K562 (cell line): ENCODE results near the gene ACHE. TPM values are rescaled to one million over a fixed set of nuclear protein-coding genes. Genes with fewer than 3 reads are reported as not detected.

ENCODE experiments used
- BRD4 ChIP-seq: fragments of 200-600 bp; sonication (generic); IDR thresholded peaks from 2 replicates; pipeline ENCODE4 v1.6.1; 2017; ENCODE audit warnings: inconsistent platforms
- CCNT2 ChIP-seq: IDR thresholded peaks from 2 replicates; pipeline ENCODE4 v1.6.1; 2011; ENCODE audit warnings: borderline replicate concordance, low read depth, mild to moderate bottlenecking, moderate library complexity, mixed read lengths, low read length; ENCODE audit not compliant: insufficient read length; ENCODE audit errors: extremely low read depth
- EZH2 ChIP-seq: IDR thresholded peaks from 2 replicates; pipeline ENCODE4 v1.6.1; 2012; ENCODE audit warnings: low read depth, mild to moderate bottlenecking, inconsistent platforms, low read length, borderline replicate concordance
- FOXP1 ChIP-seq: sonication (generic); formaldehyde crosslinking; IDR thresholded peaks from 2 replicates; pipeline ENCODE4 v1.8.0; 2022; ENCODE audit warnings: mild to moderate bottlenecking, missing genetic modification reagents
- HEY1 ChIP-seq: fragments of 250-450 bp; sonication (Bioruptor Pico); IDR thresholded peaks from 2 replicates; pipeline ENCODE4 v1.5.0; 2020; ENCODE audit warnings: mild to moderate bottlenecking, moderate library complexity, borderline replicate concordance
- KLF16 ChIP-seq: IDR thresholded peaks from 2 replicates; pipeline ENCODE4 v1.6.1; 2016; ENCODE audit warnings: antibody characterized with exemption
- MAFF ChIP-seq: IDR thresholded peaks from 2 replicates; pipeline ENCODE4 v1.6.1; 2012; ENCODE audit warnings: low read length, improper control_type of control experiment
- MCM7 ChIP-seq, 2 experiments: fragments of 450-650 bp; IDR thresholded peaks; 2 replicates each; pipeline ENCODE4 v1.6.1; 2016 to 2018
- POLR3G ChIP-seq: IDR thresholded peaks from 2 replicates; pipeline ENCODE4 v1.6.1; 2011; ENCODE audit not compliant: insufficient read length, insufficient replicate concordance; ENCODE audit errors: extremely low read depth
- PRMT5 ChIP-seq: sonication (generic); formaldehyde crosslinking; IDR thresholded peaks from 2 replicates; pipeline ENCODE4 v1.5.0; 2020; ENCODE audit warnings: missing genetic modification reagents
- RCOR1 ChIP-seq, 2 experiments: IDR thresholded peaks; 2 replicates each; pipeline ENCODE4 v1.6.1; 2012; ENCODE audit warnings: low read depth in 2 of 2, low read length in 2 of 2, borderline replicate concordance in 1 of 2, improper control_type of control experiment in 1 of 2
- SMAD2 ChIP-seq: fragments of 150-350 bp; IDR thresholded peaks from 2 replicates; pipeline ENCODE4 v1.6.1; 2014; ENCODE audit warnings: low read depth, mild to moderate bottlenecking, low read length
- SMARCB1 ChIP-seq: IDR thresholded peaks from 2 replicates; pipeline ENCODE4 v1.6.1; 2011; ENCODE audit warnings: improper control_type of control experiment, low read depth; ENCODE audit not compliant: insufficient read length
- SRSF7 ChIP-seq: fragments of 200-400 bp; formaldehyde crosslinking; optimal IDR thresholded peaks from 2 replicates; pipeline ENCODE3; 2017; ENCODE audit warnings: mild to moderate bottlenecking, low read depth, low read length
- ZNF124 ChIP-seq: sonication (generic); formaldehyde crosslinking; IDR thresholded peaks from 2 replicates; pipeline ENCODE4 v1.8.1; 2022; ENCODE audit warnings: missing genetic modification reagents
- ZNF212 ChIP-seq: fragments of 450-650 bp; formaldehyde crosslinking; IDR thresholded peaks from 2 replicates; pipeline ENCODE4 v1.4.0; 2020; ENCODE audit warnings: mild to moderate bottlenecking
- ZNF318 ChIP-seq, 2 experiments: fragments of 450-650 bp; IDR thresholded peaks; 2 replicates each; pipeline ENCODE4 v1.6.1; 2016; ENCODE audit warnings: mild to moderate bottlenecking in 2 of 2, borderline replicate concordance in 1 of 2, low read depth in 1 of 2, moderate library complexity in 1 of 2
- ZNF395 ChIP-seq: fragments of 200-800 bp; sonication (Bioruptor generic); IDR thresholded peaks from 2 replicates; pipeline ENCODE4 v1.6.1; 2017; ENCODE audit warnings: missing genetic modification characterization, missing compliant biosample characterization
- ZNF644 ChIP-seq: fragments of 200-800 bp; sonication (Bioruptor generic); IDR thresholded peaks from 2 replicates; pipeline ENCODE4 v1.6.1; 2016; ENCODE audit warnings: low read depth, missing genetic modification characterization, missing compliant biosample characterization
- ZZZ3 ChIP-seq: fragments of 450-650 bp; IDR thresholded peaks from 2 replicates; pipeline ENCODE4 v1.6.1; 2016; ENCODE audit warnings: antibody characterized with exemption, mild to moderate bottlenecking, moderate library complexity
- polyA plus RNA-seq, 8 experiments: library from polyadenylated mRNA; depleted of rRNA in 4 of 8; stranded (reverse) in 5 of 8; unstranded in 3 of 8; fragments of >200 nt; fragmentation: Nextera tagmentation in 2 of 8; fragmentation: Illumina TruSeq in 1 of 8; extraction: Ambion mirVana in 2 of 8; extraction: Trizol in 1 of 8; gene quantifications; 2 replicates each; pipeline versions ENCODE4 v1.2.1 to v1.2.3, GENCODE V29; 2011 to 2014; ENCODE audit warnings: inconsistent platforms in 1 of 8, missing spikeins in 1 of 8
- total RNA-seq, 7 experiments: library from RNA; depleted of rRNA in 6 of 7; stranded (reverse); fragments of >200 nt in 6 of 7; fragmentation: Illumina TruSeq in 2 of 7; extraction: Trizol in 2 of 7; gene quantifications; 2 replicates each; pipeline versions ENCODE4 v1.2.1 to v1.2.3, GENCODE V29; 2011 to 2021; ENCODE audit warnings: low replicate concordance in 1 of 7

ACHE gene
- total and polyA plus RNA-seq, 9 of the 15 experiments (the other 6 are each of a cell fraction or from before 2014, with no cell fraction given): 0.04 to 8.8 (median 1.9) TPM

- peak; percentile 53; the same call in 1 of the 2 replicates for TF ChIP-seq ZNF395
- TF ChIP-seq ZZZ3: no peak
- no peak for TF ChIP-seq ZNF124 (CRISPR knock-in tag)
- no peak for TF ChIP-seq SMARCB1
- TF ChIP-seq POLR3G: no peak
- no peak for TF ChIP-seq MCM7 (IDR thresholded peaks at IDR 0.05)
- TF ChIP-seq MAFF: no peak
- 0 out of 2 replicates have a peak, but pooled peaks have one; percentile 24 for TF ChIP-seq FOXP1 (CRISPR knock-in tag)
- no peak for TF ChIP-seq EZH2
- TF ChIP-seq ZNF318 (IDR thresholded peaks at IDR 0.05; ENCODE audit: borderline replicate concordance in 1 of 2, low read depth in 1 of 2): peak in 1 of 2 experiments; percentile 74; a peak in 2 of 4 replicates
- no peak for TF ChIP-seq ZNF212 (CRISPR knock-in tag)
- TF ChIP-seq ZNF644: no peak
- TF ChIP-seq KLF16: no peak
- peak; percentile 82 for TF ChIP-seq BRD4
- TF ChIP-seq PRMT5 (CRISPR knock-in tag): no peak
- TF ChIP-seq SRSF7: no peak
- no peak for TF ChIP-seq HEY1 (CRISPR knock-in tag)
- peak; percentile 81 for TF ChIP-seq CCNT2
- TF ChIP-seq SMAD2: no peak
- TF ChIP-seq RCOR1 (IDR thresholded peaks at IDR 0.05; ENCODE audit: borderline replicate concordance in 1 of 2, low read depth in 2 of 2, low read length in 2 of 2): peak in 1 of 2 experiments; percentile 41; a peak in 1 of 4 replicates
Observed at GRCh38 chr7:100867040-100867775, 28.5 kb downstream of the ACHE start, which contains the start of gene TRIP6 (continued).
